ENCODE results near the gene ZNF880. TPM values are rescaled to one million over a fixed set of nuclear protein-coding genes. Genes with fewer than 3 reads are reported as not detected.

The ZNF880 gene
- total RNA-seq, 1 donor from 2014 or later: 29.6 TPM

GRCh38 chr19:52370341-52370710 is 603 bp downstream of the ZNF880 start:
- peak overlapping the region; percentile 68 for H3K4me3 Mint-ChIP-seq
- peaks cover 55% of the 10 kb centered on the region for H3K36me3 Mint-ChIP-seq

GRCh38 chr19:52391135-52391534 is 21.4 kb downstream of the ZNF880 start:
- Mint-ChIP-seq H3K4me1 (ENCODE audit: unreplicated experiment) (no peaks in the 10 kb centered on the region), H3K27me3 (no peaks in the 10 kb centered on the region), H3K4me3 (no peak overlapping the region), H3K9me3 (no peaks in the 10 kb centered on the region), H3K36me3 (peaks cover 12% of the 10 kb centered on the region), H3K27ac (no peak overlapping the region)
- no peak for DNase-seq (ENCODE audit: extremely low spot score, unreplicated experiment)
- TF ChIP-seq CTCF (conservative IDR thresholded peaks at IDR 0.05): no peak

More at GRCh38 chr19:52370341-52370710, 603 bp downstream of the ZNF880 start:
- Mint-ChIP-seq H3K27me3 (no peaks in the 10 kb centered on the region), H3K27ac (peak overlapping the region; percentile 90), H3K9me3 (peaks cover 11% of the 10 kb centered on the region), H3K4me1 (ENCODE audit: unreplicated experiment) (no peaks in the 10 kb centered on the region)
- no peak for DNase-seq (ENCODE audit: extremely low spot score, unreplicated experiment)
- TF ChIP-seq CTCF (conservative IDR thresholded peaks at IDR 0.05): no peak

- Mint-ChIP-seq H3K9me3 (no peaks in the 10 kb centered on the region), H3K27ac (peak within 1 kb of the TSS; percentile 83)
Measured at GRCh38 chr19:52397310-52398080, 27.8 kb downstream of the ZNF880 start, which contains the start of gene ZNF528. Gene ZNF528, plus strand, starts transcription at chr19:52397849. Its CDS starts 4,165 bp downstream, at chr19:52402014.

GRCh38 chr19:52398081-52398441 is 28.3 kb downstream of the ZNF880 start:
- Mint-ChIP-seq H3K4me3 (peak overlapping the region; percentile 83), H3K27ac (peak overlapping the region; percentile 83), H3K9me3 (no peaks in the 10 kb centered on the region), H3K36me3 (peaks cover 11% of the 10 kb centered on the region), H3K4me1 (ENCODE audit: unreplicated experiment) (no peaks in the 10 kb centered on the region), H3K27me3 (no peaks in the 10 kb centered on the region)
- no peak for TF ChIP-seq CTCF (conservative IDR thresholded peaks at IDR 0.05)
- no peak for DNase-seq (ENCODE audit: extremely low spot score, unreplicated experiment)

More at GRCh38 chr19:52397310-52398080, 27.8 kb downstream of the ZNF880 start, which contains the start of gene ZNF528:
- Mint-ChIP-seq H3K4me3 (peak within 1 kb of the TSS; percentile 83), H3K36me3 (peaks cover 11% of the 10 kb centered on the region), H3K27me3 (no peaks in the 10 kb centered on the region), H3K4me1 (ENCODE audit: unreplicated experiment) (no peaks in the 10 kb centered on the region)
- TF ChIP-seq CTCF (conservative IDR thresholded peaks at IDR 0.05): no peak
- no peak for DNase-seq (ENCODE audit: extremely low spot score, unreplicated experiment)

- Mint-ChIP-seq H3K27me3 (no peaks in the 10 kb centered on the region), H3K27ac (no peak overlapping the region), H3K9me3 (peaks cover 6% of the 10 kb centered on the region), H3K4me1 (ENCODE audit: unreplicated experiment) (no peaks in the 10 kb centered on the region), H3K4me3 (no peak overlapping the region), H3K36me3 (peaks cover 32% of the 10 kb centered on the region)
- no peak for DNase-seq (ENCODE audit: extremely low spot score, unreplicated experiment)
- no peak for TF ChIP-seq CTCF (conservative IDR thresholded peaks at IDR 0.05)
Measured at GRCh38 chr19:52410276-52410675, 40.6 kb downstream of the ZNF880 start.
